ENCODE data around the gene CASR.
"Not testable (repeated sequence)": the region's sequence is repeated elsewhere in the genome, so short reads cannot be mapped to it uniquely, and the experiment has no call there.

Gene CASR

GRCh38 chr3:122168044-122168443, 15.4 kb upstream of the CASR start:
- no peak overlapping the region for H3K4me3 ChIP-seq (ENCODE audit: low read depth, low read length)

GRCh38 chr3:122169911-122170310, 13.6 kb upstream of the CASR start:
- no peak for TF ChIP-seq CTCF (IDR thresholded peaks at IDR 0.05; ENCODE audit: low read depth, low read length)
- TF ChIP-seq MYC (IDR thresholded peaks at IDR 0.05; ENCODE audit: low read depth, low read length), result no peak
- no peak for TF ChIP-seq MAX (IDR thresholded peaks at IDR 0.05; ENCODE audit: low read depth, low read length)
- TF ChIP-seq POLR2A (IDR thresholded peaks at IDR 0.05; ENCODE audit: extremely low read depth, insufficient read length), result no peak
- H3K4me3 ChIP-seq (ENCODE audit: low read depth, low read length), result no peak overlapping the region
- DNase-seq (ENCODE audit: low read depth), result no peak

More at GRCh38 chr3:122168044-122168443, 15.4 kb upstream of the CASR start:
- no peak for TF ChIP-seq CTCF (IDR thresholded peaks at IDR 0.05; ENCODE audit: low read depth, low read length)
- no peak for TF ChIP-seq POLR2A (IDR thresholded peaks at IDR 0.05; ENCODE audit: extremely low read depth, insufficient read length)
- no peak for TF ChIP-seq MYC (IDR thresholded peaks at IDR 0.05; ENCODE audit: low read depth, low read length)
- TF ChIP-seq MAX (IDR thresholded peaks at IDR 0.05; ENCODE audit: low read depth, low read length), result no peak
- no peak for DNase-seq (ENCODE audit: low read depth)

- not testable (repeated sequence) for H3K4me3 ChIP-seq (ENCODE audit: low read depth, low read length); DNase-seq (ENCODE audit: low read depth)
Observed at GRCh38 chr3:122171361-122171760, 12.1 kb upstream of the CASR start.

- no peak overlapping the region for H3K4me3 ChIP-seq (ENCODE audit: low read depth, low read length)
- DNase-seq (ENCODE audit: low read depth), result no peak
- no peak for TF ChIP-seq MYC (IDR thresholded peaks at IDR 0.05; ENCODE audit: low read depth, low read length)
- TF ChIP-seq POLR2A (IDR thresholded peaks at IDR 0.05; ENCODE audit: extremely low read depth, insufficient read length), result no peak
- TF ChIP-seq MAX (IDR thresholded peaks at IDR 0.05; ENCODE audit: low read depth, low read length), result no peak
- TF ChIP-seq CTCF (IDR thresholded peaks at IDR 0.05; ENCODE audit: low read depth, low read length), result no peak
Observed at GRCh38 chr3:122178711-122179110, 4.8 kb upstream of the CASR start.

- H3K4me3 ChIP-seq (ENCODE audit: low read depth, low read length), result no peak overlapping the region
- DNase-seq (ENCODE audit: low read depth), result no peak
- no peak for TF ChIP-seq MYC (IDR thresholded peaks at IDR 0.05; ENCODE audit: low read depth, low read length)
- no peak for TF ChIP-seq MAX (IDR thresholded peaks at IDR 0.05; ENCODE audit: low read depth, low read length)
- TF ChIP-seq CTCF (IDR thresholded peaks at IDR 0.05; ENCODE audit: low read depth, low read length), result no peak
- no peak for TF ChIP-seq POLR2A (IDR thresholded peaks at IDR 0.05; ENCODE audit: extremely low read depth, insufficient read length)
Observed at GRCh38 chr3:122183893-122184590, 574 bp downstream of the CASR start.

- no peak overlapping the region for H3K4me3 ChIP-seq (ENCODE audit: low read depth, low read length)
- no peak for DNase-seq (ENCODE audit: low read depth)
- no peak for TF ChIP-seq CTCF (IDR thresholded peaks at IDR 0.05; ENCODE audit: low read depth, low read length)
- no peak for TF ChIP-seq POLR2A (IDR thresholded peaks at IDR 0.05; ENCODE audit: extremely low read depth, insufficient read length)
- TF ChIP-seq MYC (IDR thresholded peaks at IDR 0.05; ENCODE audit: low read depth, low read length), result no peak
- TF ChIP-seq MAX (IDR thresholded peaks at IDR 0.05; ENCODE audit: low read depth, low read length), result no peak
Observed at GRCh38 chr3:122184591-122184929, 1.1 kb downstream of the CASR start.
